H4 (cell line): Measurements from ENCODE around the gene LIPT2. TPM values are rescaled to one million over a fixed set of nuclear protein-coding genes. Genes with fewer than 3 reads are reported as not detected.
A peak's percentile ranks its signal among the peaks of the same experiment; 100 is the strongest.

Experiments used
- DNase-seq: peaks from one replicate; pipeline ENCODE4 v3.0.0-alpha.2; 2015; ENCODE audit warnings: low spot score
- total RNA-seq: library from RNA; depleted of rRNA; stranded (reverse); fragments of >200 nt; shearing (Covaris generic); gene quantifications from 2 replicates; pipeline ENCODE4 v1.2.3, GENCODE V29; 2014

Gene LIPT2
- total RNA-seq, 1 experiment from 2014 or later = 8.7 TPM

DNA sequence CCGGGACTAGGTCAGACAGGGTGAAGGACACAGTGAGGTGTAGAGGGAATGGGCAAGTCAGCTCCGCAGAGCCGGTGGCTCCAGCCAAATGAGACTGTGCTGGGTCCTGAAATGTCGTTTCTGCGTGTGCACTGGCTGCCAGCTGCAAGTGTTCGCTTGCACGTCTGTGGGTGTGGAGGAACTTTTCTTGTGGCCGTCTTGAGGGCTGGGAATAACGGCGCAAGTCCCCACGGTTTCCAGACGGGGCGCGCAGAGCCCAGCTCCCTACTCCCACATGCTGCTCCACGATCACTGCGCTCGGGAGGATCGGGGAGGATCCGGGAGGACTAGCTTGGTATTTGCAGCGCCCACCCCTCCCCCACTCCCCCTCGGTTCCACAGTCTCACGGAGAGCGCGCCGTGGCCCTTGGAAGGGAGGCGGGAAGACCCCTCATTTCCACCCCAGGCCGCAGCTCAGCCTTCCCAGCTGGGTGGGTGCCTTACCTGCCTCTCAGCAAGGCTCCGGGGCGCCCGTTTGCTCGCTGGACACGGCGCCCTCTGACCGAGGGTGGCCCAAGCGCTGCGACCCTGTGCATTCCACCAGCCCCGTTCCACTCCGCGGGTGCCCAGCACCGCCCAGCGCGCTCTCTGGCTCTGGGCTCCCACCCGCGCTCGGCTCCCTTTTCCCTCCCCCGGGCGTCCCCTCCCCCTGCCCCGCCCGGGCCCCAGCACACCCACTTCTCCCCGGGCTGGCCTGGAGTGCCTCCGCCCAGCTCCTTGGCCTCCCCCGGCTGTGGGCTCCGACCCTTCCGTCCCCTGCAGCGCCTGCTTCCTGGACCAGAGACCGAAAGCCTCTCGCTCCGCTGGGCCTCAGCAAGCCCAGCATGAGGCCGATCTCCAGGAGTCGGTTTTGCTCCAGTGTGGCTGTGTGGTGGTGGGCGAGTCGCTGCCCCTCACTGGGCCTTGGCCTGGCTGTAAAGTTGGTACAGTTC lies 26.3 kb downstream of the LIPT2 start, which contains the start of gene KCNE3:
Gene KCNE3, minus strand, starts transcription at position 634 of the 970 bp plus-strand sequence. CDS start 9,986 bp downstream, outside the sequence.
- DNase-seq = no peak

- no peak for DNase-seq
Observed at GRCh38 chr11:74465291-74465708, 28.2 kb downstream of the LIPT2 start.

- no peak for DNase-seq
Observed at GRCh38 chr11:74464746-74465145, 28.8 kb downstream of the LIPT2 start.

DNA sequence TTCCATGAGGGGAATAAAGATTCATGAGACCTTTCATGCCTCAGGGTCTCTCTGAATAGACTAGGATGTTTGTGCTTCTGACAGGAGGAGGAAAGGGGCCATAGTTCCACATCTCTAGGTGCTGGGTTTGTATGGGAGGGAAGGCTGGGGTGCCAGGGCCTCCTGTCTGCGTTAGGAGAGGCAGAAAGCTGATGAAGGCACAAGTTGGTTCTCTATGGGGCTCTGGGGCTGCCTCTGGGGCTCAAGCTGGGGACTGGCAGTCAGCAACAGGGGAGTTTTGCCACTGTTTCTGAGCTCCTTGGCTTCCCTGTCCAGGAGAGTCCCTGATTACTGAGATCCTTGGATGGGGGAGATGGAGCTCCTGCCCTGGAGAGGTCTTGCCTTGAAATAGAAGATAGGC lies 30.3 kb downstream of the LIPT2 start:
- no peak for DNase-seq

DNA sequence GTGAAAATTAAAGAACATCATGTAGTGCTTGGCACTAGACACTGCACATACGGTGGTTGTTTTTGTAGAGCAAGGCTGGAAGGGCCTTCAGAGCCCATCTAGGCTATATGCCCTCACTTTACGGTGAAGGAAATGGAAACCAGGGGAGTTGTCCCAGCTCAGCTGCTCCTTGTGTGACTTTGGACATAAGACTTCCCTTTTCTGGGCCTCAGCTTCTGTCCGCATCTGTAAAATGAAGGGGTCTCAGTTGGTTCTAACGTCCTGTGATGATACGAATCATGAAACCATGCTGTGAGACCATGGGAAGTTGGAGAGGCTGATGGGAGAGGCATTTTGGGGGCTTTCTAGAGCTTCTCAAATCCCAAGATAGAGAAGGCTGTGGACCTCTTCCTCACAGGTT lies 30.9 kb downstream of the LIPT2 start:
- no peak for DNase-seq

GRCh38 chr11:74462009-74462408 lies 31.5 kb downstream of the LIPT2 start:
- DNase-seq = no peak

GRCh38 chr11:74460481-74461154 lies 32.9 kb downstream of the LIPT2 start:
- DNase-seq = peak; percentile 29

- no peak for DNase-seq
Observed at GRCh38 chr11:74460065-74460464, 33.5 kb downstream of the LIPT2 start.

DNA sequence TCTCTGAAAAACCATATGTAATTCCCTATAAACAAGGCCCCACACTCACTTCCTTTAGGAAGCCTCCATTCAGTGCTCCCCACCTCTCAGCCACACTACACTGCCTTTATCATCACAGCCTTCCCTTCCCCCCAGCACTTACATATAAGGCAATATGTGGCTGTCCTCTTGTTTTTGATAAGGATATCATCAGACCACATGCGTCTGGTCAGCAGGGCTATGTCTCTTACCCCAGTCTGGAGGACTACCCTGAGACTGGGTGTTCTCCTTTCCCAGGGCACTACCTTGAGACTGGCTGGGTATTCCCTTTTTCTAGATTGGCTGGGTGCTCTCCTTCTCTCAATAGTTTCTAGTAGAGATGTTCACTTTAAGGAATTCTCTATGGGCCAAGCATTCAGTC lies 33.9 kb downstream of the LIPT2 start:
- no peak for DNase-seq

DNA sequence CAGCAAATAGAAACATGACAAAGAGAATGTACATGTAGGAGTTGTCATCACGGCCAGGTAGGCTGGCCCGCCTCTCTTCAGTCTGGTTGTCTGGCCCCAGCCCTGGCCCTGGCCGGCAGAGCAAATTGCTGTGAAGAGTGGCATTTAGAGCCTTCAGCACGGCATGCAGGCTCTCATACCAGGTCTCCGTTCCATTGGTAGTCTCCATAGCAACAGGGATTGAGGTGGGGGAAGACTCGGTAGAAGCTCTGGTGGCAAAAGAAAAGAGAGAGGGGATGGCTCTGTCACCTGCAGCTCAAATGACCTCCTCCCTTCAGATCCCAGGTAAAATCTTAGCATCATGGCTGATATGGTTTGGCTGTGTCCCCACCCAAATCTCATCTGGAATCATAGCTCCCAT lies 36.2 kb downstream of the LIPT2 start:
- no peak for DNase-seq

GRCh38 chr11:74453373-74453975 lies 40.0 kb downstream of the LIPT2 start:
- DNase-seq = peak; percentile 48

- DNase-seq = no peak
Observed at GRCh38 chr11:74452366-74452765, 41.2 kb downstream of the LIPT2 start.

GRCh38 chr11:74450318-74450717 lies 43.2 kb downstream of the LIPT2 start:
- no peak for DNase-seq

DNA sequence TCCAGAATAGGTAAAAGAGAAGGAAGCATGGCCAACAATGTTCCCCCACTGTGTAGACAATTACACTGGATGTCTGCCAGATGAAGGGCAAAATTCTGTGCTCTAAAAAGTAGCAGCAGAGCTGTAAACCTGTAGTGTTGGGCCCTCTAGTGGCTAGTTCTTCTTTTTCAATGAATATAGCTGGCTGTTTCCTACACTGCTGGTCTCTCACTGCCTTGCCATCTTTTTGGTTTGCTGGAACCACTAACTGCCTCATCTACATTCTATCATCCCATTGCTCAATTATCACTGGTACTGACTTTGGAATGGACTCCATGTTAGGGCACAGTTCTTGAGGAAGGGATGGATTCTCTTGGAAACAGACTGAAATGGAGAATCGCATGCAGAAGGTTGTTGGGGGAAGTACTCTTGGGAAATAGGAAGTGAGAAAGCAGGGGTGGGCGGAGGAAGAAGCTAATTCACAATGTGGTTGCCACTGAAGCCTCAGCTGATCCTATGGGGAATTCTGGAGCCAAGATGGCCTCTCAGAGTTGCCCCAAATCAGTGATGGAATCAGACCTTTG lies 44.1 kb downstream of the LIPT2 start:
- peak; percentile 68 for DNase-seq

GRCh38 chr11:74447720-74448119 lies 45.8 kb downstream of the LIPT2 start:
- no peak for DNase-seq

DNA sequence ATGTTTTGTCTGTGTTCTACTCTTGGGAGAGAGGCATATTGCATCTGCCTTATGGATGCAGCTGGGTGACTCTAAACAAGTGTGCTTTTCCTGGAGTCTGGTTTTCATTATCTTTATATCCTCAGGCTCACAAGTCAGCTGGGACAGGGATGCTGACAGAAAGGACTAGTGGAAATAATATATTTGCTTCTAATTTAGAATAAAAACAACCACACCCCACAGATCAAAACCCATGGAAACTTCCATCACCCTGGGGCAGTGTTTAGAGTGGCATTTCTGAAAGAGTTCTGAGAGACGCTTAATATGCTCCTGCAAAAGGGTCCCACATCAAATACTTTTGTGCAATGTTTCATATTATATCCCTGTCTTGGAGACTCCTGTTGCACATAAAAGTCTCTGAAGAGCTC lies 47.0 kb downstream of the LIPT2 start:
- no peak for DNase-seq

DNA sequence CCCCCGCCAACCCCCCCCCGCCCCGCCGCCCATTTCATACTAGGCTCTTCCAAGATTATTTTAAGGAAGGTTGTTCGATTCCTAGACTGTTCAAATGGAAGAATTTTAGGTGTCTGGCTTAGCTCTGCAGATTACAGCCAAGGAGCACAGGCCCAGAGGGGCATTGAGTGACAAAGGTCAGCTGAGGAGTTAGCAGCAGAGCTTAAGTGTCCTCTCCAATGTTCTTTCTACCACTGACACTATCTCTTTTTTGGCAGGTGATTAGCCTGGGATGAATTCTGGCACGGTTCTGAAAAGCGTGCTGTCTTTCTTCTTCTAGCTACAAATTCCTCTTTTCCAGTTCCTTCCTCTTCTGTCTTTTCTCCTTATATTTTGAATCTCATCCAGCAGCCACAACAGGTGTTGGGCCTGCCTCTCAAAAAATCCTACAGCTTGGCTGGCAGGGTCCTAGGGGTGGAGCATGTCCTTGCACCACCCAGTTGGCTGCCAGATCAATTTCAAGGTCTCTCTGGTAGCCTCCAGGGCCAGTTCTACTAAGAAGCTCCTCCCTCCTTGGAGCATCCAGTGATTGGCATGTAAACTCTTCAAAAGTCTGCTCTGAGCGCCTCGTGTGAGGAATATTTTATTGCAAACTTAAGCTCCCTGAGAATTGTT lies 49.2 kb downstream of the LIPT2 start:
- DNase-seq = no peak

- DNase-seq = peak; percentile 33
Observed at GRCh38 chr11:74443071-74443864, 50.3 kb downstream of the LIPT2 start.

DNA sequence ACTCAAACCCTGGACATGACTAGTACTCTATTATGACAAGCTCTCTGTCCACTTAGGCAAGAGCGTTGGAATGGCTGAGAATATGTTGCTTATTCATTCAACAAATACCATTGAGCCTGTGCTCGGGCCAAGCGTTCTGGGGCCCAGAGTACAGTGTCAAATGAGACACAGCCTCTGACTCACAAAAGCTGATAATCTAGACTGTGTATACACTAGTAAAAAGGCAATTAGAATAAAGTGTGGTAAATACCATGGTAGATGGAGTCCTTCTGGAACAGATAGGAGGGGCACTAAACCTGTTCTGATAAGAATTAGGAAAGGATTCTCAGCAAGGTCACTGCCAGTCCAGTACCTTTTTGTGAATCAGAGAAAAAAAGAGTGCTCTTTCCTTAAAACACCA lies 50.9 kb downstream of the LIPT2 start:
- DNase-seq = no peak
